SK-N-SH (cell line): Measurements from ENCODE around the gene PTPRD. TPM values are rescaled to one million over a fixed set of nuclear protein-coding genes. Genes with fewer than 3 reads are reported as not detected.

Experiments used
- CTCF ChIA-PET: fragments of 300-600, 350-600 bp; formaldehyde crosslinking; extraction: SDS; loops from one replicate; lab custom pipeline; 2021; lab: Yijun Ruan, JAX
- POLR2A ChIA-PET: fragments of 350-600 bp; sonication (Branson Sonifier 250); formaldehyde crosslinking; extraction: SDS; loops from one replicate; lab custom pipeline; 2020; ENCODE audit warnings: antibody characterized with exemption, inconsistent platforms; lab: Yijun Ruan, JAX
- DNase-seq: peaks from one replicate; pipeline ENCODE4 v3.0.0; 2012
- H2AFZ ChIP-seq: fragments of 200-600 bp; sonication (generic); 2 replicates; pipeline ENCODE4 v1.8.1; 2016; ENCODE audit warnings: antibody characterized with exemption, mild to moderate bottlenecking, low read depth
- H3F3A ChIP-seq: fragments of 200-600 bp; sonication (generic); replicated peaks from 2 replicates; pipeline ENCODE3; 2016; ENCODE audit warnings: antibody characterized with exemption, mild to moderate bottlenecking; ENCODE audit not compliant: insufficient read depth
- H3K27ac ChIP-seq, 2 experiments: fragments of 200-500 bp in 1 of 2; fragments of 200-600 bp in 1 of 2; sonication (Bioruptor generic) in 1 of 2; sonication (generic), shearing (Covaris generic) in 1 of 2; 2 replicates each; pipeline versions ENCODE4 v1.5.1 to v1.6.1; 2014 to 2016; ENCODE audit warnings: low read depth in 2 of 2, inconsistent platforms in 1 of 2, low read length in 1 of 2, mild to moderate bottlenecking in 1 of 2, mixed read lengths in 1 of 2
- H3K27me3 ChIP-seq: fragments of 200-600 bp; sonication (generic), shearing (Covaris generic); 2 replicates; pipeline ENCODE4 v1.6.1; 2016; ENCODE audit warnings: mixed run types; ENCODE audit not compliant: insufficient read depth
- H3K36me3 ChIP-seq, 2 experiments: fragments of 200-500 bp in 1 of 2; fragments of 200-600 bp in 1 of 2; sonication (Bioruptor generic) in 1 of 2; sonication (generic) in 1 of 2; replicated peaks in 1 of 2; 2 replicates each; pipeline versions ENCODE3 to v1.5.1; 2014 to 2016; ENCODE audit warnings: low read length in 1 of 2, mild to moderate bottlenecking in 1 of 2; ENCODE audit not compliant: insufficient read depth in 2 of 2, control insufficient read depth in 1 of 2
- H3K4me1 ChIP-seq, 2 experiments: fragments of 200-500 bp in 1 of 2; fragments of 200-600 bp in 1 of 2; sonication (Bioruptor generic) in 1 of 2; sonication (generic), shearing (Covaris generic) in 1 of 2; 2 replicates each; pipeline versions ENCODE4 v1.5.1 to v1.6.1; 2014 to 2016; ENCODE audit warnings: low read depth in 1 of 2, low read length in 1 of 2, mixed run types in 1 of 2; ENCODE audit not compliant: insufficient read depth in 2 of 2, control insufficient read depth in 1 of 2
- H3K4me2 ChIP-seq: fragments of 200-600 bp; sonication (generic), shearing (Covaris generic); 2 replicates; pipeline ENCODE4 v1.6.1; 2017; ENCODE audit warnings: mixed run types
- H3K4me3 ChIP-seq, 2 experiments: fragments of 200-500 bp in 1 of 2; fragments of 200-600 bp in 1 of 2; sonication (Bioruptor generic) in 1 of 2; sonication (generic), shearing (Covaris generic) in 1 of 2; 2 replicates each; pipeline versions ENCODE4 v1.5.1 to v1.8.1; 2014 to 2016; ENCODE audit warnings: low read depth in 2 of 2, inconsistent platforms in 1 of 2, low read length in 1 of 2, mild to moderate bottlenecking in 1 of 2, mixed read lengths in 1 of 2, moderate library complexity in 1 of 2
- H3K79me2 ChIP-seq: fragments of 200-600 bp; sonication (generic); 2 replicates; pipeline ENCODE4 v1.8.1; 2017; ENCODE audit warnings: mild to moderate bottlenecking; ENCODE audit not compliant: insufficient read depth
- H3K9ac ChIP-seq: fragments of 200-600 bp; sonication (generic); 2 replicates; pipeline ENCODE4 v1.6.1; 2017; ENCODE audit warnings: mixed run types
- H3K9me2 ChIP-seq: fragments of 200-600 bp; sonication (generic); 2 replicates; pipeline ENCODE4 v1.6.1; 2017; ENCODE audit warnings: mixed run types
- H3K9me3 ChIP-seq: fragments of 200-600 bp; sonication (generic); 2 replicates; pipeline ENCODE4 v1.6.1; 2017; ENCODE audit warnings: mixed run types, mild to moderate bottlenecking, moderate library complexity
- H4K20me1 ChIP-seq: fragments of 200-600 bp; sonication (generic); 2 replicates; pipeline ENCODE4 v1.6.1; 2017; ENCODE audit warnings: mild to moderate bottlenecking, mixed run types; ENCODE audit not compliant: insufficient read depth
- EP300 ChIP-seq, 2 experiments: IDR thresholded peaks; 2 replicates each; pipeline versions ENCODE4 v1.4.0 to v1.6.1; 2012; ENCODE audit warnings: borderline replicate concordance in 1 of 2, low read depth in 1 of 2, low read length in 1 of 2
- EZH2phosphoT487 ChIP-seq: fragments of 200-600 bp; sonication (generic); IDR thresholded peaks from 2 replicates; pipeline ENCODE4 v1.6.1; 2017; ENCODE audit warnings: low read depth, mixed run types, mild to moderate bottlenecking, antibody characterized with exemption, moderate library complexity, borderline replicate concordance
- FOSL2 ChIP-seq: IDR thresholded peaks from 2 replicates; pipeline ENCODE4 v1.4.0; 2012; ENCODE audit warnings: low read depth, mild to moderate bottlenecking, moderate library complexity, borderline replicate concordance
- IRF3 ChIP-seq: fragments of 150-350 bp; IDR thresholded peaks from 2 replicates; pipeline ENCODE4 v1.6.1; 2016; ENCODE audit warnings: mild to moderate bottlenecking, low read depth, low read length
- MXI1 ChIP-seq: IDR thresholded peaks from 2 replicates; pipeline ENCODE4 v1.6.1; 2012; ENCODE audit warnings: mild to moderate bottlenecking, low read depth, low read length, improper control_type of control experiment
- NRF1 ChIP-seq: IDR thresholded peaks from 2 replicates; pipeline ENCODE4 v1.6.1; 2012; ENCODE audit warnings: low read depth, mild to moderate bottlenecking, low read length
- PBX3 ChIP-seq: IDR thresholded peaks from 2 replicates; pipeline ENCODE4; 2012
- REST ChIP-seq: IDR thresholded peaks from 2 replicates; pipeline ENCODE4 v1.6.1; 2012; ENCODE audit warnings: mild to moderate bottlenecking, low read depth, low read length, moderate library complexity
- SIN3A ChIP-seq: IDR thresholded peaks from 2 replicates; pipeline ENCODE4 v1.6.1; 2012; ENCODE audit warnings: low read depth, mild to moderate bottlenecking, low read length, moderate library complexity, borderline replicate concordance
- YY1 ChIP-seq: IDR thresholded peaks from 2 replicates; pipeline ENCODE4 v1.4.0; 2012; ENCODE audit warnings: low read depth, mild to moderate bottlenecking
- WGBS: methylation state at CpG from one replicate; pipeline ENCODE4 v1.1.6; 2017; ENCODE audit warnings: low lambda C conversion rate; 5-methylcytosine and 5-hydroxymethylcytosine counted together
- polyA plus RNA-seq, 3 experiments: library from polyadenylated mRNA; depleted of rRNA; stranded (reverse); fragments of >200 nt; gene quantifications; 2 replicates each; pipeline ENCODE4 v1.2.3, GENCODE V29; 2012
- TF ChIP-seq, protein P1 (sequence below): fragments of 150-350 bp; IDR thresholded peaks from 2 replicates; pipeline ENCODE4 v1.6.1; 2017; ENCODE audit warnings: antibody characterized with exemption, low read length, low read depth, borderline replicate concordance

Gene PTPRD
- polyA plus RNA-seq, 1 of the 3 experiments (the other 2 are of a cell fraction), result 0.15 TPM

DNA sequence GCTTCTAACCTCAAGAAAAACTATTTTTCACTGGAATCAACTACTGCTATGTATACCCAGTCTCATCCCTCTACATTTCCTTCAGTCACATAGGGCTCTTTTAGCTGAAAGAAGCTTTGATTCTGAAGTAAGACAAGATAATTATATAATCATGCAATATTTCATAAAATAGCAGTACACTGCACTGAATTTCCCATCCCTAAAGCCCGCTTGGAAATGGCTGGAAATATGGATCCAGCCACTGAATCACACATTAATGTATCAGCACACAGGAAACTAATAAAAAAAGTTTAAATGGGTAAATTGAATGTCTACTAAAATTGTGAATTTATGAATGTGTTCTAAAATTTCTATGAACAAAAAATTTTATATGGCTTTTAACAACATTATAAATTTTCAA is 808.7 kb downstream of the PTPRD start:
- no peaks in the 10 kb centered on the region for H3K9me3 ChIP-seq
- H3K4me3 ChIP-seq, result no peak overlapping the region
- POLR2A ChIA-PET, result no interaction called here
- H2AFZ ChIP-seq, result no peak overlapping the region
- H3K79me2 ChIP-seq, result no peaks in the 10 kb centered on the region
- H3K9ac ChIP-seq, result no peak overlapping the region
- H3K4me2 ChIP-seq, result no peak overlapping the region
- no peaks in the 10 kb centered on the region for H3F3A ChIP-seq
- no peaks in the 10 kb centered on the region for H3K9me2 ChIP-seq
- no peaks in the 10 kb centered on the region for H3K4me1 ChIP-seq
- no peaks in the 10 kb centered on the region for H4K20me1 ChIP-seq
- no peak for TF ChIP-seq YY1
- 21% methylated on average over 1 of the region's 1 CpG for WGBS
- no peak overlapping the region for H3K27ac ChIP-seq
- CTCF ChIA-PET, result interaction anchor here (0.6 to 4.0 kb wide), 4 partner anchors 13 to 1141 kb away, joined by 3 to 20 read pairs (median 9); no protein-coding TSS in a partner anchor
- DNase-seq, result no peak
- no peaks in the 10 kb centered on the region for H3K36me3 ChIP-seq
- H3K27me3 ChIP-seq, result no peaks in the 10 kb centered on the region

- no peak overlapping the region for H3K27ac ChIP-seq
- H4K20me1 ChIP-seq, result no peaks in the 10 kb centered on the region
- H2AFZ ChIP-seq, result no peak overlapping the region
- H3F3A ChIP-seq, result no peaks in the 10 kb centered on the region
- ChIA-PET CTCF (no interaction called here), POLR2A (no interaction called here)
- no peaks in the 10 kb centered on the region for H3K79me2 ChIP-seq
- no peaks in the 10 kb centered on the region for H3K9me3 ChIP-seq
- H3K4me2 ChIP-seq, result no peak overlapping the region
- H3K9me2 ChIP-seq, result no peaks in the 10 kb centered on the region
- H3K36me3 ChIP-seq, result no peaks in the 10 kb centered on the region
- no peaks in the 10 kb centered on the region for H3K4me1 ChIP-seq
- DNase-seq, result no peak
- WGBS, result 43% methylated on average over 1 of the region's 1 CpG
- no peaks in the 10 kb centered on the region for H3K27me3 ChIP-seq
- no peak overlapping the region for H3K4me3 ChIP-seq
- H3K9ac ChIP-seq, result no peak overlapping the region
- TF ChIP-seq MXI1, result no peak
- TF ChIP-seq, protein P1, sequence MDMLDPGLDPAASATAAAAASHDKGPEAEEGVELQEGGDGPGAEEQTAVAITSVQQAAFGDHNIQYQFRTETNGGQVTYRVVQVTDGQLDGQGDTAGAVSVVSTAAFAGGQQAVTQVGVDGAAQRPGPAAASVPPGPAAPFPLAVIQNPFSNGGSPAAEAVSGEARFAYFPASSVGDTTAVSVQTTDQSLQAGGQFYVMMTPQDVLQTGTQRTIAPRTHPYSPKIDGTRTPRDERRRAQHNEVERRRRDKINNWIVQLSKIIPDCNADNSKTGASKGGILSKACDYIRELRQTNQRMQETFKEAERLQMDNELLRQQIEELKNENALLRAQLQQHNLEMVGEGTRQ, result no peak
- TF ChIP-seq EP300 (IDR thresholded peaks at IDR 0.05; ENCODE audit: borderline replicate concordance in 1 of 2, low read depth in 1 of 2, low read length in 1 of 2), result no peak
- no peak for TF ChIP-seq REST
- TF ChIP-seq SIN3A, result no peak
- TF ChIP-seq PBX3, result no peak
- no peak for TF ChIP-seq FOSL2
- no peak for TF ChIP-seq EZH2phosphoT487
- TF ChIP-seq YY1, result no peak
- no peak for TF ChIP-seq NRF1
- TF ChIP-seq IRF3, result no peak
Observed at GRCh38 chr9:9799287-9799686, 813.5 kb downstream of the PTPRD start.
